GM23338 (cell line): Measurements from ENCODE around the gene ZNF217. TPM values are rescaled to one million over a fixed set of nuclear protein-coding genes. Genes with fewer than 3 reads are reported as not detected.

Experiments used
- ATAC-seq: fragments of 200-7000 bp; cut with Tn5 transposase; 3 replicates; pipeline ENCODE4 v1.9.1; 2020
- DNase-seq: peaks from one replicate; pipeline ENCODE4 v3.0.0-alpha.2; 2015; ENCODE audit warnings: low spot score
- H2AFZ ChIP-seq: fragments of 200-600 bp; sonication (generic); 2 replicates; pipeline ENCODE4 v1.8.0; 2016; ENCODE audit warnings: antibody characterized with exemption, mild to moderate bottlenecking, moderate library complexity
- H3F3A ChIP-seq: fragments of 200-600 bp; sonication (generic); replicated peaks from 2 replicates; pipeline ENCODE4 v1.8.0; 2017; ENCODE audit warnings: antibody characterized with exemption, mixed run types, low read depth
- H3K27ac ChIP-seq: fragments of 200-600 bp; sonication (generic); 2 replicates; pipeline ENCODE4 v1.6.1; 2016; ENCODE audit warnings: low read depth
- H3K27me3 ChIP-seq: fragments of 200-600 bp; sonication (generic); 2 replicates; pipeline ENCODE4 v1.8.0; 2016; ENCODE audit warnings: mild to moderate bottlenecking, mixed run types, moderate library complexity; ENCODE audit not compliant: insufficient read depth
- H3K36me3 ChIP-seq: fragments of 200-600 bp; sonication (generic); 2 replicates; pipeline ENCODE4 v1.8.0; 2016; ENCODE audit warnings: mild to moderate bottlenecking; ENCODE audit not compliant: insufficient read depth
- H3K4me1 ChIP-seq: fragments of 200-600 bp; sonication (generic); 2 replicates; pipeline ENCODE4 v1.8.0; 2016; ENCODE audit warnings: mild to moderate bottlenecking, moderate library complexity; ENCODE audit not compliant: insufficient read depth
- H3K4me2 ChIP-seq: fragments of 200-600 bp; sonication (generic); 2 replicates; pipeline ENCODE4 v1.7.1; 2017; ENCODE audit warnings: mixed run types
- H3K4me3 ChIP-seq: fragments of 200-600 bp; sonication (generic); 2 replicates; pipeline ENCODE4 v1.6.1; 2016; ENCODE audit warnings: mixed run types
- H3K79me2 ChIP-seq: fragments of 200-600 bp; sonication (generic); replicated peaks from 2 replicates; pipeline ENCODE4 v1.8.0; 2017; ENCODE audit warnings: mild to moderate bottlenecking; ENCODE audit not compliant: insufficient read depth
- H3K9me2 ChIP-seq: fragments of 200-600 bp; sonication (generic); 2 replicates; pipeline ENCODE4 v1.8.0; 2017; ENCODE audit not compliant: insufficient read depth
- H4K20me1 ChIP-seq: fragments of 200-600 bp; sonication (generic); replicated peaks from 2 replicates; pipeline ENCODE4 v1.8.0; 2017; ENCODE audit warnings: mild to moderate bottlenecking; ENCODE audit not compliant: insufficient read depth
- H3K27ac Mint-ChIP-seq: 2 replicates; pipeline ENCODE4 v1.8.0; 2020; ENCODE audit warnings: inconsistent platforms, mild to moderate bottlenecking, moderate library complexity, mixed read lengths
- H3K27me3 Mint-ChIP-seq: 3 replicates; pipeline ENCODE4 v1.8.0; 2022; ENCODE audit warnings: low read depth, mild to moderate bottlenecking, moderate library complexity, mixed read lengths, inconsistent platforms; ENCODE audit not compliant: insufficient read depth, poor library complexity
- H3K36me3 Mint-ChIP-seq: 3 replicates; pipeline ENCODE4 v1.8.0; 2021; ENCODE audit warnings: low read depth, mild to moderate bottlenecking, inconsistent platforms, moderate library complexity, mixed read lengths
- H3K4me1 Mint-ChIP-seq: 3 replicates; pipeline ENCODE4 v1.8.0; 2020; ENCODE audit warnings: mild to moderate bottlenecking, inconsistent platforms, mixed read lengths
- H3K4me3 Mint-ChIP-seq: 3 replicates; pipeline ENCODE4 v1.8.0; 2021; ENCODE audit warnings: moderate library complexity, mild to moderate bottlenecking, inconsistent platforms, mixed read lengths
- H3K9me3 Mint-ChIP-seq: 3 replicates; pipeline ENCODE4 v1.8.0; 2020; ENCODE audit warnings: moderate library complexity, mild to moderate bottlenecking, inconsistent platforms, mixed read lengths
- CREB1 ChIP-seq: fragments of 250-450 bp; sonication (Bioruptor Pico); IDR thresholded peaks from 2 replicates; pipeline ENCODE4 v1.5.0; 2020; ENCODE audit warnings: low read depth, mild to moderate bottlenecking, moderate library complexity
- EZH2 ChIP-seq: fragments of 200-600 bp; sonication (generic); IDR thresholded peaks from one replicate; pipeline ENCODE4 v1.8.0; 2017; ENCODE audit warnings: antibody characterized with exemption, mild to moderate bottlenecking, low read depth; ENCODE audit not compliant: unreplicated experiment
- EZH2phosphoT487 ChIP-seq: fragments of 200-600 bp; sonication (generic); IDR thresholded peaks from one replicate; pipeline ENCODE4 v1.8.1; 2018; ENCODE audit warnings: antibody characterized with exemption; ENCODE audit not compliant: unreplicated experiment
- JUNB ChIP-seq: IDR thresholded peaks from one replicate; pipeline ENCODE4 v1.6.1; 2016; ENCODE audit warnings: antibody characterized with exemption; ENCODE audit not compliant: unreplicated experiment
- NANOG ChIP-seq: IDR thresholded peaks from 2 replicates; pipeline ENCODE4 v1.6.1; 2016; ENCODE audit warnings: antibody characterized with exemption, borderline replicate concordance
- POLR2AphosphoS5 ChIP-seq: IDR thresholded peaks from 2 replicates; pipeline ENCODE4 v1.6.1; 2016; ENCODE audit warnings: antibody characterized with exemption, low read depth
- STAT1 ChIP-seq: IDR thresholded peaks from one replicate; pipeline ENCODE4 v1.6.1; 2016; ENCODE audit warnings: antibody characterized with exemption; ENCODE audit not compliant: unreplicated experiment
- ZNF114 ChIP-seq: fragments of 250-450 bp; sonication (Bioruptor Pico); IDR thresholded peaks from 2 replicates; pipeline ENCODE4 v1.5.0; 2020; ENCODE audit warnings: mild to moderate bottlenecking, moderate library complexity
- ZNF331 ChIP-seq: fragments of 250-450 bp; sonication (Bioruptor Pico); IDR thresholded peaks from 2 replicates; pipeline ENCODE4 v1.5.0; 2020; ENCODE audit warnings: low read depth, mild to moderate bottlenecking, moderate library complexity
- polyA plus RNA-seq: library from polyadenylated mRNA; unstranded; fragments of >200 nt; fragmentation: Nextera tagmentation; extraction: Ambion mirVana; gene quantifications from 2 replicates; pipeline ENCODE4 v1.2.1, GENCODE V29; 2016
- total RNA-seq: library from RNA; depleted of rRNA; stranded (reverse); fragments of >200 nt; shearing (Covaris generic); gene quantifications from 2 replicates; pipeline ENCODE4 v1.2.3, GENCODE V29; 2014
- TF ChIP-seq, protein P1 (sequence below), 2 experiments: fragments of 200-600 bp in 1 of 2; sonication (generic) in 1 of 2; conservative IDR thresholded peaks; 2 replicates each; pipeline versions ENCODE4 v1.5.1 to v1.6.1; 2016 to 2017; ENCODE audit warnings: antibody characterized with exemption in 2 of 2, low read depth in 2 of 2, mild to moderate bottlenecking in 2 of 2, moderate library complexity in 1 of 2
- TF ChIP-seq, protein P2 (sequence below): IDR thresholded peaks from 2 replicates; pipeline ENCODE4 v1.6.1; 2016; ENCODE audit warnings: antibody characterized with exemption
- TF ChIP-seq, protein P3 (sequence below): IDR thresholded peaks from one replicate; pipeline ENCODE4 v1.6.1; 2018; ENCODE audit warnings: antibody characterized with exemption; ENCODE audit not compliant: unreplicated experiment
- TF ChIP-seq, protein P4 (sequence below): fragments of 250-450 bp; sonication (Bioruptor Pico); IDR thresholded peaks from 2 replicates; pipeline ENCODE4 v1.5.0; 2020; ENCODE audit warnings: mild to moderate bottlenecking, moderate library complexity

ZNF217 gene
- total and polyA plus RNA-seq, 2 experiments from 2014 or later, result 32.8 to 78.0 TPM

DNA sequence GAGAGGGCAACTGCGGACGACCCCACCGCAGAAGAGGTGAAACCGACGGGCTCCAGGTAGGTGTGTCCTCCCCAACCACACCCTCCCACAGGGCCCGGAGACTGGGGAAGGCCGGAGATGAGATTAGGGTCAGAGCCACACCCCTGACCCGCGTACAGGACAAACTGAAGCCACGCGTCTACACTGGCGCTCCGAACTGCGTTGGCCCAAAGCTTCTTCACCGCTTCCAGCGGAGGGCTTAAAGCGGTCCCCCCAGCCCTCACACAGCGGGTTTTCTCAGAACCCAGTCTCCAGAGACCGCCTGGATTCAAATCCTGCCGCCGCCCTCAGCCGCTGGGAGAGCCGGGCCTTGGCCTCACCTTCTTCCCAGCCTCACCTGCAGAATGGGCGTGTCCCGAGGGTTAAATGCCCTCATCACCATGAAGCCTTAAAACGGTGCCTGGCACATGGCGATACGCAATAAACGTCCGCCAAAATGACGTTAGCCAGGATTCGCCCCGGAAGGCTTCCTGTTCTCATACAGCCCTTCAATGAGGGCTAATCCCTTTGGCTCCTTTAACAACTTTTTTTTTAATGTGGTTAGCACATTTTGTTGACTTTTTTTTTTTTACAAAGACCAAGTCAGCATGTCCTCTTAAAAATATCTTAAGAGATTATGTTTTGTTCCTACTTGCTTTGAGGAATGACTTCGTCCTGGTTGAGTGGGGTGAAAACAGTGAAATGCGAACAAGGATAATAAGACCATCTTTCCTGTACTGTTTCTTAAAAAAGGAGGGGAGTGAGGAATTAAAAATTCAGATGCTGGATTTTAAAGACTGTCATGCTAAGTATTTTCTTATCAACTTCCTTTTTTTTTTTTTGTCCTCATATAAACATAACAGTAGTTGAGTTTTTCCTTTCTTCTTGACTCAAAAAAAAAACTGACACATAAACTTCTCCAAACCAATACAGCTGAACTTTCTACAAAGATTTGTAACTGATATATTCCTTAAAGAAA, 15.1 kb upstream of the ZNF217 start:
- Mint-ChIP-seq H3K27ac (peak overlapping the region; percentile 46), H3K36me3 (no peaks in the 10 kb centered on the region), H3K4me3 (peak overlapping the region; percentile 21; the same call in 1 of the 3 replicates), H3K9me3 (no peaks in the 10 kb centered on the region), H3K27me3 (peaks cover 3% of the 10 kb centered on the region), H3K4me1 (peaks cover 38% of the 10 kb centered on the region)
- H3K79me2 ChIP-seq, result no peaks in the 10 kb centered on the region
- peaks cover 39% of the 10 kb centered on the region for H3K4me1 ChIP-seq
- no peaks in the 10 kb centered on the region for H3K36me3 ChIP-seq
- H3F3A ChIP-seq, result no peaks in the 10 kb centered on the region
- ATAC-seq, result peak; percentile 52
- H3K9me2 ChIP-seq, result no peaks in the 10 kb centered on the region
- H2AFZ ChIP-seq, result peak overlapping the region; percentile 66; the same call in 1 of the 2 replicates
- DNase-seq, result peak; percentile 45
- H3K4me3 ChIP-seq, result no peak overlapping the region
- H4K20me1 ChIP-seq, result no peaks in the 10 kb centered on the region
- TF ChIP-seq JUNB (no peak), STAT1 (no peak), CREB1 (CRISPR knock-in tag) (no peak), NANOG (no peak), EZH2phosphoT487 (no peak), ZNF331 (CRISPR knock-in tag) (no peak), POLR2AphosphoS5 (no peak), ZNF114 (CRISPR knock-in tag) (no peak), EZH2 (no peak)
- TF ChIP-seq, protein P1, sequence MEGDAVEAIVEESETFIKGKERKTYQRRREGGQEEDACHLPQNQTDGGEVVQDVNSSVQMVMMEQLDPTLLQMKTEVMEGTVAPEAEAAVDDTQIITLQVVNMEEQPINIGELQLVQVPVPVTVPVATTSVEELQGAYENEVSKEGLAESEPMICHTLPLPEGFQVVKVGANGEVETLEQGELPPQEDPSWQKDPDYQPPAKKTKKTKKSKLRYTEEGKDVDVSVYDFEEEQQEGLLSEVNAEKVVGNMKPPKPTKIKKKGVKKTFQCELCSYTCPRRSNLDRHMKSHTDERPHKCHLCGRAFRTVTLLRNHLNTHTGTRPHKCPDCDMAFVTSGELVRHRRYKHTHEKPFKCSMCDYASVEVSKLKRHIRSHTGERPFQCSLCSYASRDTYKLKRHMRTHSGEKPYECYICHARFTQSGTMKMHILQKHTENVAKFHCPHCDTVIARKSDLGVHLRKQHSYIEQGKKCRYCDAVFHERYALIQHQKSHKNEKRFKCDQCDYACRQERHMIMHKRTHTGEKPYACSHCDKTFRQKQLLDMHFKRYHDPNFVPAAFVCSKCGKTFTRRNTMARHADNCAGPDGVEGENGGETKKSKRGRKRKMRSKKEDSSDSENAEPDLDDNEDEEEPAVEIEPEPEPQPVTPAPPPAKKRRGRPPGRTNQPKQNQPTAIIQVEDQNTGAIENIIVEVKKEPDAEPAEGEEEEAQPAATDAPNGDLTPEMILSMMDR (conservative IDR thresholded peaks at IDR 0.05; ENCODE audit: low read depth in 2 of 2), result no peak
- TF ChIP-seq, protein P2, sequence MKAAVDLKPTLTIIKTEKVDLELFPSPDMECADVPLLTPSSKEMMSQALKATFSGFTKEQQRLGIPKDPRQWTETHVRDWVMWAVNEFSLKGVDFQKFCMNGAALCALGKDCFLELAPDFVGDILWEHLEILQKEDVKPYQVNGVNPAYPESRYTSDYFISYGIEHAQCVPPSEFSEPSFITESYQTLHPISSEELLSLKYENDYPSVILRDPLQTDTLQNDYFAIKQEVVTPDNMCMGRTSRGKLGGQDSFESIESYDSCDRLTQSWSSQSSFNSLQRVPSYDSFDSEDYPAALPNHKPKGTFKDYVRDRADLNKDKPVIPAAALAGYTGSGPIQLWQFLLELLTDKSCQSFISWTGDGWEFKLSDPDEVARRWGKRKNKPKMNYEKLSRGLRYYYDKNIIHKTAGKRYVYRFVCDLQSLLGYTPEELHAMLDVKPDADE, result no peak
- TF ChIP-seq, protein P3, sequence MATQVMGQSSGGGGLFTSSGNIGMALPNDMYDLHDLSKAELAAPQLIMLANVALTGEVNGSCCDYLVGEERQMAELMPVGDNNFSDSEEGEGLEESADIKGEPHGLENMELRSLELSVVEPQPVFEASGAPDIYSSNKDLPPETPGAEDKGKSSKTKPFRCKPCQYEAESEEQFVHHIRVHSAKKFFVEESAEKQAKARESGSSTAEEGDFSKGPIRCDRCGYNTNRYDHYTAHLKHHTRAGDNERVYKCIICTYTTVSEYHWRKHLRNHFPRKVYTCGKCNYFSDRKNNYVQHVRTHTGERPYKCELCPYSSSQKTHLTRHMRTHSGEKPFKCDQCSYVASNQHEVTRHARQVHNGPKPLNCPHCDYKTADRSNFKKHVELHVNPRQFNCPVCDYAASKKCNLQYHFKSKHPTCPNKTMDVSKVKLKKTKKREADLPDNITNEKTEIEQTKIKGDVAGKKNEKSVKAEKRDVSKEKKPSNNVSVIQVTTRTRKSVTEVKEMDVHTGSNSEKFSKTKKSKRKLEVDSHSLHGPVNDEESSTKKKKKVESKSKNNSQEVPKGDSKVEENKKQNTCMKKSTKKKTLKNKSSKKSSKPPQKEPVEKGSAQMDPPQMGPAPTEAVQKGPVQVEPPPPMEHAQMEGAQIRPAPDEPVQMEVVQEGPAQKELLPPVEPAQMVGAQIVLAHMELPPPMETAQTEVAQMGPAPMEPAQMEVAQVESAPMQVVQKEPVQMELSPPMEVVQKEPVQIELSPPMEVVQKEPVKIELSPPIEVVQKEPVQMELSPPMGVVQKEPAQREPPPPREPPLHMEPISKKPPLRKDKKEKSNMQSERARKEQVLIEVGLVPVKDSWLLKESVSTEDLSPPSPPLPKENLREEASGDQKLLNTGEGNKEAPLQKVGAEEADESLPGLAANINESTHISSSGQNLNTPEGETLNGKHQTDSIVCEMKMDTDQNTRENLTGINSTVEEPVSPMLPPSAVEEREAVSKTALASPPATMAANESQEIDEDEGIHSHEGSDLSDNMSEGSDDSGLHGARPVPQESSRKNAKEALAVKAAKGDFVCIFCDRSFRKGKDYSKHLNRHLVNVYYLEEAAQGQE, result no peak
- TF ChIP-seq, protein P4, sequence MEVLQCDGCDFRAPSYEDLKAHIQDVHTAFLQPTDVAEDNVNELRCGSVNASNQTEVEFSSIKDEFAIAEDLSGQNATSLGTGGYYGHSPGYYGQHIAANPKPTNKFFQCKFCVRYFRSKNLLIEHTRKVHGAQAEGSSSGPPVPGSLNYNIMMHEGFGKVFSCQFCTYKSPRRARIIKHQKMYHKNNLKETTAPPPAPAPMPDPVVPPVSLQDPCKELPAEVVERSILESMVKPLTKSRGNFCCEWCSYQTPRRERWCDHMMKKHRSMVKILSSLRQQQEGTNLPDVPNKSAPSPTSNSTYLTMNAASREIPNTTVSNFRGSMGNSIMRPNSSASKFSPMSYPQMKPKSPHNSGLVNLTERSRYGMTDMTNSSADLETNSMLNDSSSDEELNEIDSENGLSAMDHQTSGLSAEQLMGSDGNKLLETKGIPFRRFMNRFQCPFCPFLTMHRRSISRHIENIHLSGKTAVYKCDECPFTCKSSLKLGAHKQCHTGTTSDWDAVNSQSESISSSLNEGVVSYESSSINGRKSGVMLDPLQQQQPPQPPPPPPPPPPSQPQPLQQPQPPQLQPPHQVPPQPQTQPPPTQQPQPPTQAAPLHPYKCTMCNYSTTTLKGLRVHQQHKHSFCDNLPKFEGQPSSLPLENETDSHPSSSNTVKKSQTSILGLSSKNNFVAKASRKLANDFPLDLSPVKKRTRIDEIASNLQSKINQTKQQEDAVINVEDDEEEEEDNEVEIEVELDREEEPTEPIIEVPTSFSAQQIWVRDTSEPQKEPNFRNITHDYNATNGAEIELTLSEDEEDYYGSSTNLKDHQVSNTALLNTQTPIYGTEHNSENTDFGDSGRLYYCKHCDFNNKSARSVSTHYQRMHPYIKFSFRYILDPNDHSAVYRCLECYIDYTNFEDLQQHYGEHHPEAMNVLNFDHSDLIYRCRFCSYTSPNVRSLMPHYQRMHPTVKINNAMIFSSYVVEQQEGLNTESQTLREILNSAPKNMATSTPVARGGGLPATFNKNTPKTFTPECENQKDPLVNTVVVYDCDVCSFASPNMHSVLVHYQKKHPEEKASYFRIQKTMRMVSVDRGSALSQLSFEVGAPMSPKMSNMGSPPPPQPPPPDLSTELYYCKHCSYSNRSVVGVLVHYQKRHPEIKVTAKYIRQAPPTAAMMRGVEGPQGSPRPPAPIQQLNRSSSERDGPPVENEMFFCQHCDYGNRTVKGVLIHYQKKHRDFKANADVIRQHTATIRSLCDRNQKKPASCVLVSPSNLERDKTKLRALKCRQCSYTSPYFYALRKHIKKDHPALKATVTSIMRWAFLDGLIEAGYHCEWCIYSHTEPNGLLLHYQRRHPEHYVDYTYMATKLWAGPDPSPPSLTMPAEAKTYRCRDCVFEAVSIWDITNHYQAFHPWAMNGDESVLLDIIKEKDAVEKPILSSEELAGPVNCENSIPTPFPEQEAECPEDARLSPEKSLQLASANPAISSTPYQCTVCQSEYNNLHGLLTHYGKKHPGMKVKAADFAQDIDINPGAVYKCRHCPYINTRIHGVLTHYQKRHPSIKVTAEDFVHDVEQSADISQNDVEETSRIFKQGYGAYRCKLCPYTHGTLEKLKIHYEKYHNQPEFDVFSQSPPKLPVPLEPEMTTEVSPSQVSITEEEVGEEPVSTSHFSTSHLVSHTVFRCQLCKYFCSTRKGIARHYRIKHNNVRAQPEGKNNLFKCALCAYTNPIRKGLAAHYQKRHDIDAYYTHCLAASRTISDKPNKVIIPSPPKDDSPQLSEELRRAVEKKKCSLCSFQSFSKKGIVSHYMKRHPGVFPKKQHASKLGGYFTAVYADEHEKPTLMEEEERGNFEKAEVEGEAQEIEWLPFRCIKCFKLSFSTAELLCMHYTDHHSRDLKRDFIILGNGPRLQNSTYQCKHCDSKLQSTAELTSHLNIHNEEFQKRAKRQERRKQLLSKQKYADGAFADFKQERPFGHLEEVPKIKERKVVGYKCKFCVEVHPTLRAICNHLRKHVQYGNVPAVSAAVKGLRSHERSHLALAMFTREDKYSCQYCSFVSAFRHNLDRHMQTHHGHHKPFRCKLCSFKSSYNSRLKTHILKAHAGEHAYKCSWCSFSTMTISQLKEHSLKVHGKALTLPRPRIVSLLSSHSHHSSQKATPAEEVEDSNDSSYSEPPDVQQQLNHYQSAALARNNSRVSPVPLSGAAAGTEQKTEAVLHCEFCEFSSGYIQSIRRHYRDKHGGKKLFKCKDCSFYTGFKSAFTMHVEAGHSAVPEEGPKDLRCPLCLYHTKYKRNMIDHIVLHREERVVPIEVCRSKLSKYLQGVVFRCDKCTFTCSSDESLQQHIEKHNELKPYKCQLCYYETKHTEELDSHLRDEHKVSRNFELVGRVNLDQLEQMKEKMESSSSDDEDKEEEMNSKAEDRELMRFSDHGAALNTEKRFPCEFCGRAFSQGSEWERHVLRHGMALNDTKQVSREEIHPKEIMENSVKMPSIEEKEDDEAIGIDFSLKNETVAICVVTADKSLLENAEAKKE (CRISPR knock-in tag), result no peak
- 0 out of 2 replicates have a peak overlapping the region, but pooled peaks have one; percentile 14 for H3K4me2 ChIP-seq
- peak overlapping the region; percentile 65 for H3K27ac ChIP-seq
- no peaks in the 10 kb centered on the region for H3K27me3 ChIP-seq
